GM23338 (cell line): Measurements from ENCODE around the gene KIAA0232. TPM values are rescaled to one million over a fixed set of nuclear protein-coding genes. Genes with fewer than 3 reads are reported as not detected.

Experiments
- ATAC-seq: fragments of 200-7000 bp; cut with Tn5 transposase; 3 replicates; pipeline ENCODE4 v1.9.1; 2020
- DNase-seq: peaks from one replicate; pipeline ENCODE4 v3.0.0-alpha.2; 2015; ENCODE audit warnings: low spot score
- H2AFZ ChIP-seq: fragments of 200-600 bp; sonication (generic); 2 replicates; pipeline ENCODE4 v1.8.0; 2016; ENCODE audit warnings: antibody characterized with exemption, mild to moderate bottlenecking, moderate library complexity
- H3F3A ChIP-seq: fragments of 200-600 bp; sonication (generic); replicated peaks from 2 replicates; pipeline ENCODE4 v1.8.0; 2017; ENCODE audit warnings: antibody characterized with exemption, mixed run types, low read depth
- H3K27ac ChIP-seq: fragments of 200-600 bp; sonication (generic); 2 replicates; pipeline ENCODE4 v1.6.1; 2016; ENCODE audit warnings: low read depth
- H3K27me3 ChIP-seq: fragments of 200-600 bp; sonication (generic); 2 replicates; pipeline ENCODE4 v1.8.0; 2016; ENCODE audit warnings: mild to moderate bottlenecking, mixed run types, moderate library complexity; ENCODE audit not compliant: insufficient read depth
- H3K36me3 ChIP-seq: fragments of 200-600 bp; sonication (generic); 2 replicates; pipeline ENCODE4 v1.8.0; 2016; ENCODE audit warnings: mild to moderate bottlenecking; ENCODE audit not compliant: insufficient read depth
- H3K4me1 ChIP-seq: fragments of 200-600 bp; sonication (generic); 2 replicates; pipeline ENCODE4 v1.8.0; 2016; ENCODE audit warnings: mild to moderate bottlenecking, moderate library complexity; ENCODE audit not compliant: insufficient read depth
- H3K4me2 ChIP-seq: fragments of 200-600 bp; sonication (generic); 2 replicates; pipeline ENCODE4 v1.7.1; 2017; ENCODE audit warnings: mixed run types
- H3K4me3 ChIP-seq: fragments of 200-600 bp; sonication (generic); 2 replicates; pipeline ENCODE4 v1.6.1; 2016; ENCODE audit warnings: mixed run types
- H3K79me2 ChIP-seq: fragments of 200-600 bp; sonication (generic); replicated peaks from 2 replicates; pipeline ENCODE4 v1.8.0; 2017; ENCODE audit warnings: mild to moderate bottlenecking; ENCODE audit not compliant: insufficient read depth
- H3K9me2 ChIP-seq: fragments of 200-600 bp; sonication (generic); 2 replicates; pipeline ENCODE4 v1.8.0; 2017; ENCODE audit not compliant: insufficient read depth
- H4K20me1 ChIP-seq: fragments of 200-600 bp; sonication (generic); replicated peaks from 2 replicates; pipeline ENCODE4 v1.8.0; 2017; ENCODE audit warnings: mild to moderate bottlenecking; ENCODE audit not compliant: insufficient read depth
- H3K27ac Mint-ChIP-seq: 2 replicates; pipeline ENCODE4 v1.8.0; 2020; ENCODE audit warnings: inconsistent platforms, mild to moderate bottlenecking, moderate library complexity, mixed read lengths
- H3K27me3 Mint-ChIP-seq: 3 replicates; pipeline ENCODE4 v1.8.0; 2022; ENCODE audit warnings: low read depth, mild to moderate bottlenecking, moderate library complexity, mixed read lengths, inconsistent platforms; ENCODE audit not compliant: insufficient read depth, poor library complexity
- H3K36me3 Mint-ChIP-seq: 3 replicates; pipeline ENCODE4 v1.8.0; 2021; ENCODE audit warnings: low read depth, mild to moderate bottlenecking, inconsistent platforms, moderate library complexity, mixed read lengths
- H3K4me1 Mint-ChIP-seq: 3 replicates; pipeline ENCODE4 v1.8.0; 2020; ENCODE audit warnings: mild to moderate bottlenecking, inconsistent platforms, mixed read lengths
- H3K4me3 Mint-ChIP-seq: 3 replicates; pipeline ENCODE4 v1.8.0; 2021; ENCODE audit warnings: moderate library complexity, mild to moderate bottlenecking, inconsistent platforms, mixed read lengths
- H3K9me3 Mint-ChIP-seq: 3 replicates; pipeline ENCODE4 v1.8.0; 2020; ENCODE audit warnings: moderate library complexity, mild to moderate bottlenecking, inconsistent platforms, mixed read lengths
- CREB1 ChIP-seq: fragments of 250-450 bp; sonication (Bioruptor Pico); IDR thresholded peaks from 2 replicates; pipeline ENCODE4 v1.5.0; 2020; ENCODE audit warnings: low read depth, mild to moderate bottlenecking, moderate library complexity
- CTCF ChIP-seq, 2 experiments: fragments of 200-600 bp in 1 of 2; sonication (generic) in 1 of 2; conservative IDR thresholded peaks; 2 replicates each; pipeline versions ENCODE4 v1.5.1 to v1.6.1; 2016 to 2017; ENCODE audit warnings: antibody characterized with exemption in 2 of 2, low read depth in 2 of 2, mild to moderate bottlenecking in 2 of 2, moderate library complexity in 1 of 2
- JUNB ChIP-seq: IDR thresholded peaks from one replicate; pipeline ENCODE4 v1.6.1; 2016; ENCODE audit warnings: antibody characterized with exemption; ENCODE audit not compliant: unreplicated experiment
- NANOG ChIP-seq: IDR thresholded peaks from 2 replicates; pipeline ENCODE4 v1.6.1; 2016; ENCODE audit warnings: antibody characterized with exemption, borderline replicate concordance
- REST ChIP-seq: IDR thresholded peaks from one replicate; pipeline ENCODE4 v1.6.1; 2018; ENCODE audit warnings: antibody characterized with exemption; ENCODE audit not compliant: unreplicated experiment
- STAT1 ChIP-seq: IDR thresholded peaks from one replicate; pipeline ENCODE4 v1.6.1; 2016; ENCODE audit warnings: antibody characterized with exemption; ENCODE audit not compliant: unreplicated experiment
- ZNF462 ChIP-seq: fragments of 250-450 bp; sonication (Bioruptor Pico); IDR thresholded peaks from 2 replicates; pipeline ENCODE4 v1.5.0; 2020; ENCODE audit warnings: mild to moderate bottlenecking, moderate library complexity
- polyA plus RNA-seq: library from polyadenylated mRNA; unstranded; fragments of >200 nt; fragmentation: Nextera tagmentation; extraction: Ambion mirVana; gene quantifications from 2 replicates; pipeline ENCODE4 v1.2.1, GENCODE V29; 2016
- total RNA-seq: library from RNA; depleted of rRNA; stranded (reverse); fragments of >200 nt; shearing (Covaris generic); gene quantifications from 2 replicates; pipeline ENCODE4 v1.2.3, GENCODE V29; 2014

Gene KIAA0232
- total and polyA plus RNA-seq, 2 experiments from 2014 or later, result 14.3 to 34.9 TPM

- Histone ChIP-seq H3K36me3 (no peaks in the 10 kb centered on the region), H4K20me1 (no peaks in the 10 kb centered on the region), H3K4me1 (no peaks in the 10 kb centered on the region), H3K27me3 (no peaks in the 10 kb centered on the region), H3K4me3 (no peak overlapping the region), H3K27ac (no peak overlapping the region), H3F3A (no peaks in the 10 kb centered on the region), H3K79me2 (no peaks in the 10 kb centered on the region), H3K4me2 (no peak overlapping the region), H3K9me2 (no peaks in the 10 kb centered on the region), H2AFZ (no peak overlapping the region)
- Mint-ChIP-seq H3K27ac (no peak overlapping the region), H3K36me3 (no peaks in the 10 kb centered on the region), H3K4me1 (no peaks in the 10 kb centered on the region), H3K4me3 (no peak overlapping the region), H3K27me3 (peaks cover 3% of the 10 kb centered on the region), H3K9me3 (peaks cover 9% of the 10 kb centered on the region; the same call in 1 of the 3 replicates)
- ATAC-seq (no peak), DNase-seq (no peak)
- no peak for TF ChIP-seq JUNB
- TF ChIP-seq NANOG, result no peak
- TF ChIP-seq STAT1, result no peak
- TF ChIP-seq REST, result no peak
Observed at GRCh38 chr4:6739920-6740319, 42.6 kb upstream of the KIAA0232 start.

- no peak for ATAC-seq
- no peaks in the 10 kb centered on the region for H3K27me3 ChIP-seq
- no peaks in the 10 kb centered on the region for H3K36me3 ChIP-seq
- H3K79me2 ChIP-seq, result no peaks in the 10 kb centered on the region
- H3K4me2 ChIP-seq, result no peak overlapping the region
- H3F3A ChIP-seq, result no peaks in the 10 kb centered on the region
- H2AFZ ChIP-seq, result no peak overlapping the region
- Mint-ChIP-seq H3K4me3 (no peak overlapping the region), H3K36me3 (no peaks in the 10 kb centered on the region), H3K9me3 (peaks cover 9% of the 10 kb centered on the region; the same call in 1 of the 3 replicates), H3K27ac (no peak overlapping the region), H3K4me1 (no peaks in the 10 kb centered on the region), H3K27me3 (peaks cover 3% of the 10 kb centered on the region)
- no peak overlapping the region for H3K27ac ChIP-seq
- no peak for DNase-seq
- no peaks in the 10 kb centered on the region for H4K20me1 ChIP-seq
- no peak overlapping the region for H3K4me3 ChIP-seq
- H3K4me1 ChIP-seq, result no peaks in the 10 kb centered on the region
- H3K9me2 ChIP-seq, result no peaks in the 10 kb centered on the region
- no peak for TF ChIP-seq CREB1
- TF ChIP-seq REST, result no peak
- no peak for TF ChIP-seq CTCF (conservative IDR thresholded peaks at IDR 0.05; ENCODE audit: low read depth in 2 of 2)
- no peak for TF ChIP-seq ZNF462
Observed at GRCh38 chr4:6740347-6740746, 42.2 kb upstream of the KIAA0232 start.
